MM.1S (cell line): ENCODE results near the gene MRPL2.

Experiments
- DNase-seq: peaks from one replicate; pipeline ENCODE4 v3.0.0-alpha.2; 2015
- H2AFZ ChIP-seq: fragments of 300-600 bp; sonication (generic); 2 replicates; pipeline ENCODE4 v1.6.0; 2016; ENCODE audit warnings: antibody characterized with exemption, low read length
- H3F3A ChIP-seq: fragments of 300-600 bp; sonication (generic); 2 replicates; pipeline ENCODE4 v1.6.1; 2016; ENCODE audit warnings: mild to moderate bottlenecking, antibody characterized with exemption, low read length, moderate library complexity, mixed read lengths; ENCODE audit not compliant: insufficient read depth
- H3K27ac ChIP-seq: fragments of 300-600 bp; sonication (generic); 2 replicates; pipeline ENCODE4 v1.5.1; 2016; ENCODE audit warnings: mild to moderate bottlenecking, low read length
- H3K27me3 ChIP-seq: fragments of 300-600 bp; sonication (generic); replicated peaks from 2 replicates; pipeline ENCODE4 v1.6.0; 2016; ENCODE audit warnings: low read length; ENCODE audit not compliant: insufficient read depth
- H3K36me3 ChIP-seq: fragments of 300-600 bp; sonication (generic); replicated peaks from 2 replicates; pipeline ENCODE4 v1.6.1; 2016; ENCODE audit warnings: mild to moderate bottlenecking, low read length, mixed read lengths; ENCODE audit not compliant: insufficient read depth
- H3K4me1 ChIP-seq: fragments of 300-600 bp; sonication (generic); 2 replicates; pipeline ENCODE4 v1.6.1; 2016; ENCODE audit warnings: low read length, mixed read lengths
- H3K4me2 ChIP-seq: fragments of 300-600 bp; sonication (generic); 2 replicates; pipeline ENCODE4 v1.6.0; 2016; ENCODE audit warnings: low read depth, low read length
- H3K4me3 ChIP-seq: fragments of 300-600 bp; sonication (generic); 2 replicates; pipeline ENCODE4 v1.5.1; 2016; ENCODE audit warnings: low read length, mixed read lengths
- H3K79me2 ChIP-seq: fragments of 300-600 bp; sonication (generic); 2 replicates; pipeline ENCODE4 v1.6.1; 2016; ENCODE audit warnings: mixed run types, low read length, mixed read lengths
- H3K9ac ChIP-seq: fragments of 300-600 bp; sonication (generic); 2 replicates; pipeline ENCODE4 v1.6.1; 2016; ENCODE audit warnings: low read length, mixed read lengths
- H3K9me2 ChIP-seq: fragments of 300-600 bp; sonication (generic); replicated peaks from 2 replicates; pipeline ENCODE4 v1.6.1; 2016; ENCODE audit warnings: mild to moderate bottlenecking, low read length, mixed read lengths; ENCODE audit not compliant: insufficient read depth
- H3K9me3 ChIP-seq: fragments of 300-600 bp; sonication (generic); replicated peaks from 2 replicates; pipeline ENCODE4 v1.6.1; 2016; ENCODE audit warnings: mild to moderate bottlenecking, low read length, mixed read lengths; ENCODE audit not compliant: insufficient read depth
- H4K20me1 ChIP-seq: fragments of 300-600 bp; sonication (generic); 2 replicates; pipeline ENCODE4 v1.6.1; 2016; ENCODE audit warnings: mild to moderate bottlenecking, low read length, moderate library complexity, mixed read lengths; ENCODE audit not compliant: insufficient read depth
- CTCF ChIP-seq: fragments of 300-600 bp; sonication (generic); IDR thresholded peaks from 2 replicates; pipeline ENCODE4 v1.5.1; 2016; ENCODE audit warnings: antibody characterized with exemption, low read length, mixed read lengths
- EZH2 ChIP-seq: fragments of 300-600 bp; sonication (generic); optimal IDR thresholded peaks from 2 replicates; pipeline ENCODE3; 2017; ENCODE audit warnings: low read depth, mild to moderate bottlenecking, antibody characterized with exemption, low read length, mixed read lengths
- EZH2phosphoT487 ChIP-seq: fragments of 300-600 bp; sonication (generic); IDR thresholded peaks from 2 replicates; pipeline ENCODE4 v1.6.1; 2018; ENCODE audit warnings: antibody characterized with exemption, low read length

Gene MRPL2

DNA sequence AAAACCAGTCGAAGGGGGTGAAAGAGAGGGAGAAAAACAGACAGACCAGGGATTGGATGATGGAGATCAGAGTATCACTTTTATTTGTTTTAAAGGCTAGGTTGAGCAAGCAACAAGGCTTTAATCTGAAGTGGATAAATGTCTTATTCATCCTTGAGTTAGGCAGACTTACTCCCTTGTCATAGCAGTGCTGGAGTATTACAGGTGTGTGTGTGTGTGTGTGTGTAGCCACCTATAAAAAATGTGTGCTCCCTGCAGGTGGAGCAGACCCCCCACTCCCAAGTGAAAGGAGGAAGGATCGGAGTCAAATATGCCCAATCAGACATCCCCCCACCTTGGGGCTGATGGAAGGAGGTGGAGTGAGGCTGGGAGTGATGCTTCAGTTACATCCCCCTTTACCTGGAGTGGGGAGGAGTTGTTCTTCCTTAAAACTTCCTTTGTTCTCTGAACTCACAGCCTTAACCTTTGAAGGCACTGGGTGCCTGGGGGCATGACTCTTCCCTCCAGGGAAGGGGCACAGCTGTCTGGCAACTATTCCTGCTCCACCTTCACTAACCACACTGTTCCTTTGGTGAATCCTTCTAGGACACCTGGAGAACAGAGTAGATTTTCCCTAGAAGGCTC is 44.1 kb upstream of the MRPL2 start:
- Histone ChIP-seq H3K79me2 (no peaks in the 10 kb centered on the region), H3K27me3 (no peaks in the 10 kb centered on the region), H3F3A (no peaks in the 10 kb centered on the region), H3K4me3 (no peak overlapping the region), H2AFZ (no peak overlapping the region), H3K9me3 (no peaks in the 10 kb centered on the region), H3K27ac (no peak overlapping the region), H4K20me1 (no peaks in the 10 kb centered on the region), H3K9me2 (no peaks in the 10 kb centered on the region), H3K4me2 (no peak overlapping the region), H3K9ac (no peak overlapping the region), H3K36me3 (no peaks in the 10 kb centered on the region), H3K4me1 (no peaks in the 10 kb centered on the region)
- DNase-seq: no peak
- TF ChIP-seq EZH2phosphoT487: no peak
- TF ChIP-seq EZH2: no peak
- no peak for TF ChIP-seq CTCF

GRCh38 chr6:43101497-43101896 is 42.3 kb upstream of the MRPL2 start:
- no peak for DNase-seq
- no peaks in the 10 kb centered on the region for H3F3A ChIP-seq
- no peaks in the 10 kb centered on the region for H3K79me2 ChIP-seq
- H3K36me3 ChIP-seq: no peaks in the 10 kb centered on the region
- H3K4me2 ChIP-seq: no peak overlapping the region
- H3K9me2 ChIP-seq: no peaks in the 10 kb centered on the region
- H3K4me1 ChIP-seq: no peaks in the 10 kb centered on the region
- H2AFZ ChIP-seq: no peak overlapping the region
- H3K9ac ChIP-seq: no peak overlapping the region
- no peaks in the 10 kb centered on the region for H3K27me3 ChIP-seq
- H3K27ac ChIP-seq: no peak overlapping the region
- TF ChIP-seq CTCF: no peak
- no peak for TF ChIP-seq EZH2phosphoT487
- no peak for TF ChIP-seq EZH2
- no peak overlapping the region for H3K4me3 ChIP-seq
- no peaks in the 10 kb centered on the region for H4K20me1 ChIP-seq
- H3K9me3 ChIP-seq: no peaks in the 10 kb centered on the region

- Histone ChIP-seq H3K4me1 (no peaks in the 10 kb centered on the region), H3K27ac (no peak overlapping the region), H3K36me3 (no peaks in the 10 kb centered on the region), H3K9me3 (no peaks in the 10 kb centered on the region), H2AFZ (no peak overlapping the region), H3K27me3 (no peaks in the 10 kb centered on the region), H3K9ac (no peak overlapping the region), H3F3A (no peaks in the 10 kb centered on the region), H3K79me2 (no peaks in the 10 kb centered on the region), H3K4me3 (no peak overlapping the region), H3K4me2 (no peak overlapping the region), H3K9me2 (no peaks in the 10 kb centered on the region), H4K20me1 (no peaks in the 10 kb centered on the region)
- TF ChIP-seq EZH2: no peak
- no peak for TF ChIP-seq EZH2phosphoT487
- no peak for TF ChIP-seq CTCF
- no peak for DNase-seq
These were observed 38.3 kb upstream of the MRPL2 start for GRCh38 chr6:43097502-43097901.
